Loucy (cell line): Measurements from ENCODE around the gene PCDHA12.

ENCODE experiments used
- EZH2phosphoT487 ChIP-seq: fragments of 200-600 bp; IDR thresholded peaks from 2 replicates; pipeline ENCODE4 v1.6.1; 2018; ENCODE audit warnings: antibody characterized with exemption, mild to moderate bottlenecking, moderate library complexity, borderline replicate concordance
- TF ChIP-seq, protein P1 (sequence below): fragments of 200-600 bp; sonication (generic); conservative IDR thresholded peaks from 2 replicates; pipeline ENCODE4 v1.5.1; 2014; ENCODE audit warnings: mild to moderate bottlenecking, antibody characterized with exemption, low read length

DNA sequence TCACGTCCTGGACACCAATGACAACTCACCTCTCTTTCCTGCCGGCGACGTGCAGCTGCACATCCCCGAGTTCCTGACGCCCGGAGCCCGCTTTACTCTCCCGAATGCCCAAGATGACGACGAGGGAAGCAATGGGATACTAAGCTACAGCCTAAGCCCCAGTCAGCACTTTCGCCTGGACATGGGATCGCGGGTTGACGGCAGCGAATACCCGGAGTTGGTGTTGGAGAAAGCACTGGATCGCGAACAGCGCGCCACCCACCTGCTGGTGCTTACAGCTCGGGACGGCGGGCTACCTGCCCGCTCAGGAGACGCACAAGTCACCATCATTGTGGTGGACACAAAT lies 52.1 kb downstream of the PCDHA12 start:
- TF ChIP-seq EZH2phosphoT487: no peak
- TF ChIP-seq, protein P1, sequence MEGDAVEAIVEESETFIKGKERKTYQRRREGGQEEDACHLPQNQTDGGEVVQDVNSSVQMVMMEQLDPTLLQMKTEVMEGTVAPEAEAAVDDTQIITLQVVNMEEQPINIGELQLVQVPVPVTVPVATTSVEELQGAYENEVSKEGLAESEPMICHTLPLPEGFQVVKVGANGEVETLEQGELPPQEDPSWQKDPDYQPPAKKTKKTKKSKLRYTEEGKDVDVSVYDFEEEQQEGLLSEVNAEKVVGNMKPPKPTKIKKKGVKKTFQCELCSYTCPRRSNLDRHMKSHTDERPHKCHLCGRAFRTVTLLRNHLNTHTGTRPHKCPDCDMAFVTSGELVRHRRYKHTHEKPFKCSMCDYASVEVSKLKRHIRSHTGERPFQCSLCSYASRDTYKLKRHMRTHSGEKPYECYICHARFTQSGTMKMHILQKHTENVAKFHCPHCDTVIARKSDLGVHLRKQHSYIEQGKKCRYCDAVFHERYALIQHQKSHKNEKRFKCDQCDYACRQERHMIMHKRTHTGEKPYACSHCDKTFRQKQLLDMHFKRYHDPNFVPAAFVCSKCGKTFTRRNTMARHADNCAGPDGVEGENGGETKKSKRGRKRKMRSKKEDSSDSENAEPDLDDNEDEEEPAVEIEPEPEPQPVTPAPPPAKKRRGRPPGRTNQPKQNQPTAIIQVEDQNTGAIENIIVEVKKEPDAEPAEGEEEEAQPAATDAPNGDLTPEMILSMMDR: no peak
